Measurements from ENCODE around the gene MSH5.

Gene MSH5

DNA sequence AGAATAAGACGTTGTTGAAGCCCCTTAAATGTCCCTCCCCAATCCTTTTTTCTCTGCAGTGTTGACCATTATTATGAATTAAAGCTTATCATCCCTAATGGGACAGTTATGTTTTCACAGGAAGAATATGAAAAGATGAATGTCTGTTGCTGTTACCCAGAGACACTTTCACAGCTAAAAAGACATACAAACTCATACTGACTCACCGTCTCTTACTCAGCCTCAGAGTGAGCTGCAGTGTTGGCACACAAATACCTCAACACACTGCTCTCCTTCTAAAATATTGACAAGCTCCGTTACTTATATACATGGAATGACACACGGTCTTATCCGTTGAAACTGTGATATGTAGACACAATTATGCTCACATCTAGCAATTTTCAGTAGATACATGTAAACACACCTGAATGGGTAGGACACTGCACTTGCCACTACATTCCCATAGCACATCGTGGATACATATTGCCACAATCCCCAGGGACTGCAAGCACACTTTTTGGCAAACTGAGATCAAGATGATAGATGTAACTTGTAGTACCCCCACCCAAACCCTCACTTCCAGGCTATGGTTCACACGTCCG, 13.0 kb downstream of the MSH5 start:
- DNase-seq (ENCODE audit: low read depth in 2 of 2, low spot score in 1 of 2): no peak

- DNase-seq (ENCODE audit: low read depth in 2 of 2, low spot score in 1 of 2): no peak
Measured at GRCh38 chr6:31758281-31758680, 18.5 kb downstream of the MSH5 start.

GRCh38 chr6:31760790-31761189, 21.0 kb downstream of the MSH5 start:
- DNase-seq (ENCODE audit: low read depth in 2 of 2, low spot score in 1 of 2): no peak

DNA sequence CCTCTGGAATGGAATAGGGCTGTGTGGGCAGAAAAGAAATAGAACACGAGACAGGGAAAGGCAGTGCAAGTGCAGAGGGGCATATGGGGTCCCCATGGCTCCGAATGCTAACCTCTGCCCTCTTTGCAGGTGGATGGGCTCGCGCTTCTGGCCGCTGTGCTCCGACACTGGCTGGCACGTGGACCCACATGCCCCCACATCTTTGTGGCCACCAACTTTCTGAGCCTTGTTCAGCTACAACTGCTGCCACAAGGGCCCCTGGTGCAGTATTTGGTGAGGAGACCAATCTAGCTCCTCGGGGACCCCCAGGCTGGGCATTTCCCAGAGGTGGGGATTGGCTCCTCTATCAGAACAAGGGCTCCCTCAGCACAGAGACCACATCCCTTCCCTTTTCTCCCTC, 21.5 kb downstream of the MSH5 start:
- no peak for DNase-seq (ENCODE audit: low read depth in 2 of 2, low spot score in 1 of 2)

DNA sequence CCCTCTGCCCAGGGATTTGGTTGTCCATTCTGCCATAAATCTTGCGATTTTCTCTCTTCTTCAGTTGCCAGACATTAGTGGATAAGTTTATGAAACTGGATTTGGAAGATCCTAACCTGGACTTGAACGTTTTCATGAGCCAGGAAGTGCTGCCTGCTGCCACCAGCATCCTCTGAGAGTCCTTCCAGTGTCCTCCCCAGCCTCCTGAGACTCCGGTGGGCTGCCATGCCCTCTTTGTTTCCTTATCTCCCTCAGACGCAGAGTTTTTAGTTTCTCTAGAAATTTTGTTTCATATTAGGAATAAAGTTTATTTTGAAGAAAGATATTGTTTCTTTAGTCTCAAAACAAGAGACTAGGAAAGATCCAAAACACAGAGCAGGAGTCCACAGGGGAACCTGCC, 22.6 kb downstream of the MSH5 start, which contains the start of gene SAPCD1:
TSS of gene SAPCD1 (plus strand) at position 301 of the 400 bp plus-strand sequence. CDS start 399 bp downstream, outside the sequence.
- no peak for DNase-seq (ENCODE audit: low read depth in 2 of 2, low spot score in 1 of 2)

- DNase-seq (ENCODE audit: low read depth in 2 of 2, low spot score in 1 of 2): no peak
Measured at GRCh38 chr6:31762878-31763618, 23.2 kb downstream of the MSH5 start.

DNA sequence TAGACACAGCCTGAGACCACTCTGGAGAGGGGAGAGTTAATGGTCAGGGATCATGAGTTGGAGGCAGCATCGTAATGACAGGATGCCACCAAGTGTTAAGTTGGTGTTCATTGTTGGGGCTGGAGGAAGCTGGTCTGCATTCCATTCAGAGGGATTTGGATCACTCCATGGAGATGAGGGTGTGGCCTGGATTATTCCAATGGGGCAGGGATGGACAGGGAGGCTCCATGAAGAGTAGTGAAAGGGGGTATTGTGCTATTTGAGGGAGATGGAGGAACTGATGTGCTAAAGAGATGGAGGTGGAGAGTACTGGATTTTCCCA, 23.8 kb downstream of the MSH5 start:
- DNase-seq (ENCODE audit: low read depth in 2 of 2, low spot score in 1 of 2): no peak

GRCh38 chr6:31764198-31764597, 24.4 kb downstream of the MSH5 start:
- DNase-seq (ENCODE audit: low read depth in 2 of 2, low spot score in 1 of 2): no peak

- DNase-seq (ENCODE audit: low read depth in 2 of 2, low spot score in 1 of 2): no peak
Measured at GRCh38 chr6:31765559-31765909, 25.7 kb downstream of the MSH5 start.

DNA sequence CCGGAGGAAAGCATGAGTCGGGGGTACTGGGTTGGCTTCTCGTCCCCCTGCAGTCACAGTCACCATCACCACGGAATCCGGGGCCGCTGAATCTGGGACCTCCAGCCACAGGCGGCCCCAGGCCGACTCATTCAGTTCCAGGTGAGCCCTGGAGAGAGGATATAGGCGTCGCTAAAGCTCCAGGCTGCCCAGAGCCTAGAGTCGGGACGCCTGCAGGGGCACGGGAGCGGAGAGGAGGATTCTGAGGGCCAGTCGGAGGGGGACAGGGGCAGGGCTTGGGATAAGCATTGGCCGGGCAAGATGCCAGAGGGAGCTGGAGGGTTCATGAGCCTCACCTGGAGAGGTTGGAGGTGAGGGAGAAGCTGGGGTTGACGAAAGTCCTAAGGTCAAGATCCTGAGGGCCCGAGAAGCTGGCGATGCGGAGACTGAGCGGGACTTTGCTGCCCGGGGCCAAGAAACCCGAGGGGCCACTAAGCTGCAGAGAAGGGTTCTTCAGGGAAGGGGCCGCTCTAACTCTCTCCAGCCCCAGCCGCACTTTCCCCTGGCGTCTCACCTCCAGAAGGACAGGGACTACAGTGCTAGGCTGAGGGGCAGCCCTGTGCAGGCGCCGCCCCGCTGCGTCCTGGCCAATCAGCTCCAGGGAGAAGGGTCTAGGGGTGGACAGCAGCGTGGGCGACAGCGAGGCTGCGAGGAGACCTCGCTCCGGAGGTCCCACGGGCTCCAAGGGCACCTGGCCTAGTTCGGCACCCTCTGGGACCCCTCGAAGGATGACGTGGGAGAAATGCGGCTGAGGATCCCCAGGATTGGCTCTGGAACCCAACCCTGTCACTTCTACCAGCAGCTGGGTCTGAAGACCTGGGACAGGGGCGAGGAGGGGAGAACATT, 26.3 kb downstream of the MSH5 start:
- no peak for DNase-seq (ENCODE audit: low read depth in 2 of 2, low spot score in 1 of 2)

- no peak for DNase-seq (ENCODE audit: low read depth in 2 of 2, low spot score in 1 of 2)
Measured at GRCh38 chr6:31767096-31767645, 27.4 kb downstream of the MSH5 start.

DNA sequence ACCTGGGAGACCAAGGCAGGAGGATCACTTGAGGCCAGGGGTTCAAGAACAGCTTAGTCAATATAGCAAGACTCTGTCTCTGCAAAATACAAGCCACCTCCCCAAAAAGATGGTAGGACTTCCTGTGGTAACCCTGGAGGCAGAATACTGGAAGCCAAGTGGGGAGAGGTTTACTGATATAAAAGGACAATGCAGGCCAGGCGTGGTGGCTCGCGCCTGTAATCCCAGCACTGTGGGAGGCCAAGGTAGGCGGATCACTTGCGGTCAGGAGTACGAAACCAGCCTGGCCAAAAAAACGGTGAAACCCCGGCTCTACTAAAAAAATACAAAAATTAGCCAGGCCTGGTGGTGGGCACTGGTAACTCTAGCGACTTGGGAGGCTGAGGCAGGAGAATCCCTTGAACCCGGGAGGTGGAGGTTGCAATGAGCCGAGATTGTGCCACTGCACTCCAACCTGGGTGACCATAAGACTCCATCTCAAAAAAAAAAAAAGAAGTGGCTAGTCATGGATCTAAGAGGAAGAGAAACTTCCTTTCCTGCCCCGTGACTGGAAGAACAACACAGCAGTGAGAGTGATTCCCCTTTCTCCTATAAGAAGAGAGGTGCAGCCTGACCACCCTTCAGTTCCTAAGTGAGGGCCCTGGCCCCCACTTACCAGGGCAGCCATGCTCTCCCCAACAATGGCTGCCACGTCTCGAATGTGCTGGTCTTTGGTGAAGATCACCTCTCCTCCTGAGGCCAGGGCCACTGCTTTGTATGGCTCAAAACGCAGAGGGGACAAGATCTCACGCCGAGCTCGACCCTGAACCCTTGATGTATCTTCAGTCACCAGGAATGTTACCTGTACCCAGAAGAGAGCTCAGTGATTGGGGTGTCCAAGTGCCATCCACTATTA, 28.8 kb downstream of the MSH5 start:
- no peak for DNase-seq (ENCODE audit: low read depth in 2 of 2, low spot score in 1 of 2)

- peak; percentile 57 to 67 for DNase-seq (ENCODE audit: low read depth in 2 of 2, low spot score in 1 of 2)
Measured at GRCh38 chr6:31769684-31770371, 30.0 kb downstream of the MSH5 start.

- DNase-seq (ENCODE audit: low read depth in 2 of 2, low spot score in 1 of 2): no peak
Measured at GRCh38 chr6:31770860-31771259, 31.1 kb downstream of the MSH5 start.

- DNase-seq (ENCODE audit: low read depth in 2 of 2, low spot score in 1 of 2): no peak
Measured at GRCh38 chr6:31771992-31772358, 32.2 kb downstream of the MSH5 start.

DNA sequence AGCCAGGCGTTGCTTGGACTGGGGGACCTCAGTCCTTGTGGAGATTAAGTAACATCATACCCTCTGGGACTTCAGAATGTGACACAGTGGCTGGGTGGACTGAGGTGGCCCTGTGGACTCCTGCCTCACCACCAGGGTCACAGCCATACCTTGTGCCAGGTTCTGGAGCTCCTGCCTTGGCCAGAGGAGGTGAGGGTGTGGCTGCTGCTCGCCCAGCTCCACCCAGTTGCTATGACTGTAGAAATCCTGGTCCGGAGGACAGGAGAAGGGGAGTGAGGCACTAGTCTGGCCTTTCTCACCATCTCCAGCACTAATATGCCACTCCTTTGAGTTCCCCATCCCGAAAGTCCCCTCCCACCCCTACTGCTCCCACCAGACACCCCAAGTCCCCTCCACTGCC, 35.4 kb downstream of the MSH5 start:
- no peak for DNase-seq (ENCODE audit: low read depth in 2 of 2, low spot score in 1 of 2)

GRCh38 chr6:31775633-31776484, 36.1 kb downstream of the MSH5 start:
- no peak for DNase-seq (ENCODE audit: low read depth in 2 of 2, low spot score in 1 of 2)

GRCh38 chr6:31776485-31776988, 36.7 kb downstream of the MSH5 start:
- no peak for DNase-seq (ENCODE audit: low read depth in 2 of 2, low spot score in 1 of 2)

DNA sequence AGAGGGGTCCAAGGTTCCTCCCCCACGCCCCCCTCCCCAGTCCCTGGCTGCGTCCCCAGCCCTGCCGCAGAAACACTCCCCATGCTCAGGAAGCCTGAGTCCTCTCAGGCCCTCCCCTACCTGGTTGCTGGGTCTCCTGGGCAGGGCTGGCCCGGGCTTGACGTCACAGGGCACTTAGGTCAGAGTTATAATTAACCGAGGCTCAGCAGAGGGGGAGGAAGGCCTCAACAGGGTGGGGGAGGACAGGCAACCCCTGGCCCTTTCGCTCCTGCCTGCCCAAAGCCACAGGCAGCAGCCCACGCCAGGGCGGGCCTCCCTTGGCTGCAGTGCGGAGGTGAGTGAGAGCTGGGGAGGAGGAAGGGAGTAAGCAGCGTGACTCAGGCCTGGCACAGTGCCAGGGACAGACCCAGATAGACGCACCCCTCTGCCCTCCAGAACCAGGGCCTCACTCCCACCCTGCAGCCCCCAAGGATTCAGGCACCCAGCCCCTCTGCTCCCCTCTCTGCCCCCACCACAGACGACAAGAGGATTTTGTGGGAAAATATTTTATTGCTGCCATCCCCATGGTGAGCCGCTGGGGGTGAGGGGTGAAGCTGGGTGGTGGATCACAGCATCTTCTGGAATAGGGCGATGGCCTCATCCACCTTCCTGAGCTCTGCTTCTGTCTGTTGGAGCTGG, 37.3 kb downstream of the MSH5 start, which contains the start of gene VWA7:
TSS of gene VWA7 (minus strand) at position 340 of the 678 bp plus-strand sequence. CDS start 549 bp downstream, outside the sequence.
- DNase-seq (ENCODE audit: low read depth in 2 of 2, low spot score in 1 of 2): peak in 1 of 2 donors; percentile 31

Data from stimulated activated CD8-positive, alpha-beta memory T cell treated with anti-CD3 and anti-CD28 coated beads, Interleukin-4, amount 100 ng/mL, for 1 hour (primary cell).